HG03064 (cell line): ENCODE measurements around the gene TSPAN31.
A peak's percentile ranks its signal among the peaks of the same experiment; 100 is the strongest.
"Not testable (repeated sequence)": the region's sequence is repeated elsewhere in the genome, so short reads cannot be mapped to it uniquely, and the experiment has no call there.

Source experiments
- ATAC-seq: cut with Tn5 transposase; IDR thresholded peaks from one replicate; pipeline ENCODE4 v1.9.1; 2021; ENCODE audit warnings: low read depth; ENCODE audit not compliant: unreplicated experiment

The TSPAN31 gene

DNA sequence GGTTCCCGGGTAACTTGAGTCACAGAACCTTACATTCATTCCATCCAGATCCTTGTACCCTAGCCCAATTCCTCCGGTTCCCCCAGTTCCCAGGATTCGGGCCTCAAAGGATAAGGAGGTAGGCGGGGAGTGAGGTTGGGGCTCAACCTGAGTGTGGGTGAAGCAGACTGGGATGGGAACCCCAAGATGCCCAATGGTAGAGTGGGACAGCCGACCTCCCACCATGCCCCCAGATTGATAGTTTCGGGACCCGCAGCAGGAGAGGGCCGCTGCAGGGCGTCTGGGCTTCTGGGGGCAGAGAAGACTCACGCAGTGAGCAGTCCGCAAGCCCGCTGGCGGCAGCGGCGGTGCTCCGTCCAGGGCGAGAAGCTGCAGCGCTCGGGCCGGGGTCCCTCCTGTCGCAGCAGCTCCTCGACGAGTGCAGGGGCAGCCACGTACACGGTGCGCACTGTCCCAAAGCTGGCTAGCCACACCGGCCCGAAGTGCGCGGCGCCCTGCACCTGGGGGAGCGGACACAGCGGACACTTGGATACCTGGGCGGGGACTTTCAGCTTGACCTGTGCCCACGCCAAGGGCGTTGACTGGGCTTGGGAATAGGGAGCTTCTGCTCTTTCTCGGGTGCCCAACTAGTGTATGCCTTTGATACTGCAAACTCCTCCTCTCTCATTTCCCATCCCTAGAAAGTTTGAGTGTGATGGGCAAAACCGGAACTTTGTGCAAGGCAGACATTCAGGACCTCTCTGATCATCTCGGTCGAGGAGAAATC is 21.0 kb downstream of the TSPAN31 start:
- no peak for ATAC-seq

DNA sequence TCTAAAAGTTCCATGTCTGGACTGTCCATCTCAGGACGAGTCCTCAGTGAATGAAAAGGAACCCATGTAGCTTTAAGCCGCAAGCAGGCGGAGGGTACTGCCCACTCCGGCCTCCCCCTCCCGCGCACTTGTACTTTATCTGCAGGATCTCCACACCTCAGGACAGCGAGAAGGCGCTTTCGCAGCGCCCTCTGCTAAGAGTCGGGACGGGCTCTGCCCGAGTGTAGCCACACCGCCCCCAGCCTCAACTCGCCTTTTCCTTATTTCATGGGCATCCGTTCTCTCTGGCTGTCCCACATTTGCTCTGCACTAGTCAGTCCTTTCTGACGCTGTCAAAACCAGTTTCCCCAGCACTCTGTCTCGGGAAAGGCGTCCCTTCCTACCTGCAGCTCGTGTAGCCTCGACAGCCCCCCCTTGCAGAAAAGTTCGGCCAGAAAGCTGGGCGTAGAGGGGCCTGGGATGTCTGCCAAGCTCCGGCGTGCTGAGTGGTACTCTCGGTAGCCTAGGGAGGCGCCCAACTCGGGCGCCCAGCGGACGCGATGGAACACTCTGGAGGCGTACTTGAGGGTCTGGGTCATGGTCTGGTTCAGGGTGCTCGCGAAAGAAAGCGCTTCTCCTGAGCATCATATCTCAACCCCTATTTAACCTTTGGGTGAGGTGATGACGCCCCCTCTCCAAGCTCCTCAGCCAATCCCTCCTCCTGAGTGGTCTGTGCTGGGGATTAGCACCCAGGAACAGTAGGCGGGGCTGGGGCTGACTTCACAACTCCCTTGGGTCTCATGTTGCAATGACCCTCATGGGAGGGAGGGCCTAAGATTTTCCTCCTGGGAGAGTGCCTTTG is 21.8 kb downstream of the TSPAN31 start, which contains the start of gene CYP27B1:
Gene CYP27B1 (minus strand): TSS at position 615 of the 841 bp plus-strand sequence. CDS start 37 bp downstream, at position 578.
- no peak for ATAC-seq

DNA sequence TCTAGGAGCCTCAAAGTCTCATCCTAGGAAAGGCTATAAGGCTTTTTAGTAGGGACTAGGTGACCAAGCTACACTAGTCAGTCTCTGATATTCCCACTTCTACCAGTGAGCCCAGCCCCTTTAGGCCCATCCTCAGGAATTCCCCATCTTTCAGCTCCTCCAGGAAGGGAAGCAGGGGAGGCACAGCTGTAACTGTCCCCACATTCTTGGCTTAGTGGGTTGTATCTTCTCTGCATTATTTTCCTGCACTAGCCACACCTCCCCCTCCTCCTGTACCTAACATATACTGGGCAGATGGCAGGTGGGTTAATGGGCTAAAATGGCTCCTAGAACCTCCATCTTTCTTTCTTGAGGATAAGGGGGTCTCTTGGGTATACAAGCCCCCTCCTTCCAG is 22.5 kb downstream of the TSPAN31 start:
- ATAC-seq = no peak

DNA sequence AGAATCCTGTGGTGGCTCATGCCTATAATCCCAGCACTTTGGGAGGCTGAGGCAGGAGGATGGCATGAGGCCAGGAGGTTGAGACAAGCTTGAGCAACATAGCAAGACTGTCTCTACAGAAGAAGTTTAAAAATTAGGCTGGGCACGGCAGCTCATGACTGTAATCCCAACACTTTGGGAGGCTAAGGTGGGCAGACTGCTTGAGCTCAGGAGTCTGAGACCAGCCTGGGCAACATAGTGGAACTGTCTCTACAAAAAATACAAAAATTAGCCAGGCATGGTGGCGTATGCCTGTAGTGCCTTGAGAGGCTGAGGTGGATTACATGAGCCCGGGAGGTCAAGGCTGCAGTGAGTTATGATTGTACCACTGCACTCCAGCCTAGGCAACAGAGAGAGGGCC is 23.0 kb downstream of the TSPAN31 start:
- ATAC-seq = no peak

DNA sequence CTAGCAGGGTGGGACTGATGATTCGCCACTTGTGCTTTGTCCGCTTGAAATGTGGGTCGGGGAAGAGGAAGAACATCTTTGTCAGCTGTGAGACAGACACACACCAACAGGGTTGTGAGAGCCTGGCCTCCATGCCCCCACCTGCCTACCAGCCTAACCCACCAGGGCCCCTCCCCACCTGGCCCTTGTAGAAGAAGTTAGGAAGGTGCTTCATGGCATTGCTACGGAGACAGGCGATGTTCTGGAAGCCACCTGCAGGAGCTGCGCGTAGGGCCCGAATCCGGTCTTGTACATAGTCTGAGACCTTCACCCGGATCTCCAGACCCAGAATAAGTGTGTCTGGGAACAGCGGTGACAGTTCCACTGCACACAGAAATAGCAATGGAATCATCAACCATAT is 24.8 kb downstream of the TSPAN31 start:
- no peak for ATAC-seq

DNA sequence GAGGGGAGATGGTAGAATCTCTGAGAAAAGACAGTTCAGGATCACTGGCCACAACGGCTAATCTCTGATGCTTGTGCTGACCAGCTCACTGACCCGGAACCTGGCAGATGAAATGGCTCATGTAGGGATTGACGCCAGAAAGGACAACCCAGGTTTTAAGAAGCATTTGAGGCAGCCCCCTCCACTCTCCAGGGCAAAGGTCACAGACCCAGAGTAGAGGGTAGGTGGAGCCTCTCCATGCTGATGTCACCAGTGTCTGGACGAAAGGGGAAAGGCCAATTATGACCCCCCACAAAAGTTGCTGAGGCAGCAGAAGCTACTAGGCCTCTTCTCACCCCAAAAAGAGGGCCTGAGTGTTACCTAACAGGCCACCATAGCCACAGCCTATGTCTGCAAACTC is 25.9 kb downstream of the TSPAN31 start:
- ATAC-seq = no peak

DNA sequence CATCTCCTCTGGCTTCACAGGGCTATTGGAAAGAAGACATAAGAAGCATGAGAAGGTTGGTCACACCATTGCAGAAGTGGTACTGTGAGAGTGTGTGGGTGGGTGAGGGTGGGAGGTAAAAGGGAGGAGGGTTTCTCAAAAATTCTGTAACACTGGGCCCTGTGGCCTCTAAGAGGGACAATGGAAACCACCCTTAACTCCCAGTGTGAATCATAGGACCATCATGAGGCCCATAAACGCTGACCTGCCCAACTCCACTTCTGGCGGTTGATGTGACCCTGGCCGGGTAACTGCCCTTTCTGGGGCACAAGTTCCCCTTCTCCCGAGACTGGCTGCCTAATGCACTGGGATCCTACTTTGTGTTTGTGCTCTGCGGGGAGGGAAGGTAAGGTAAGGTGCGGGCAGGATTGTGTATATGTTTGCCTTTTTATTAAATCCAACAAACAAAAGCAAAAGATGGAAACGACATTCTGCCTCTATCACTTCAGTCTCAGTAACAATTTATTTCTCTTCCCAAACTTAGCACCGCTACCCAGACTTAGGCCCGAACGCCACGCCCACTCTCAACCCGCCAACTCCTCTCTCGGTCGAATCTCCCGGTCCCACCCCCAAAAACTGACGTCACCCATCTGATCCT is 26.5 kb downstream of the TSPAN31 start:
- ATAC-seq = peak; percentile 68

DNA sequence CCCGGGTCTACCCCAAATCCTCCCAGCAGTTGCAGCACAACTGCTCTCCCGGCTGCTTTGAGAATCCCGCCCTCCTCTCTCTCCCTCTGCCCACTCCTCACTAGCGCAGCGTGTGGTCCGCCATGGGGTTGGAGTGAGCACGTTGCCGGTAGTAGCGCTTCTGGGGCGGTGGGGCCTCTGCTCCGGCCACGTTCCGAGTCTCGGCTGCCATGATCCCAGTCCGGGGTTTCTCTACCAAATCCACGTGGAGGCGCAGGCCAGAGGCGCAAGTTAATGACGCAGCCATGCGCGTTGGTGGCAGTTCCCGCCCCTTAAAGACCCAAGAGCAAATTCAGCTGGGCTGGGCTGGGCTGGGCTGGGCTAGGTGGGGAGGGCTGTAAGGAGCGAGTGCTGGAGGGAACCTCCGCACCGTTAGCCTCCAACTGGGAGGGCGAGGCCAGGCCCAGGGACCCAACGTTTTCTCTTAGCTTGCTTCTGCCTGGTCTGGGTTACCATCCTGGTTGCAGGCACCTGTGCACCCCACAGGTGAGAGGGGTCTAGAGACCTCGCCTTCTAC is 27.1 kb downstream of the TSPAN31 start, which contains the start of gene METTL1:
Gene METTL1 (minus strand): TSS at position 233 of the 556 bp plus-strand sequence. CDS start 22 bp downstream, at position 211.
- peak; percentile 83 for ATAC-seq

DNA sequence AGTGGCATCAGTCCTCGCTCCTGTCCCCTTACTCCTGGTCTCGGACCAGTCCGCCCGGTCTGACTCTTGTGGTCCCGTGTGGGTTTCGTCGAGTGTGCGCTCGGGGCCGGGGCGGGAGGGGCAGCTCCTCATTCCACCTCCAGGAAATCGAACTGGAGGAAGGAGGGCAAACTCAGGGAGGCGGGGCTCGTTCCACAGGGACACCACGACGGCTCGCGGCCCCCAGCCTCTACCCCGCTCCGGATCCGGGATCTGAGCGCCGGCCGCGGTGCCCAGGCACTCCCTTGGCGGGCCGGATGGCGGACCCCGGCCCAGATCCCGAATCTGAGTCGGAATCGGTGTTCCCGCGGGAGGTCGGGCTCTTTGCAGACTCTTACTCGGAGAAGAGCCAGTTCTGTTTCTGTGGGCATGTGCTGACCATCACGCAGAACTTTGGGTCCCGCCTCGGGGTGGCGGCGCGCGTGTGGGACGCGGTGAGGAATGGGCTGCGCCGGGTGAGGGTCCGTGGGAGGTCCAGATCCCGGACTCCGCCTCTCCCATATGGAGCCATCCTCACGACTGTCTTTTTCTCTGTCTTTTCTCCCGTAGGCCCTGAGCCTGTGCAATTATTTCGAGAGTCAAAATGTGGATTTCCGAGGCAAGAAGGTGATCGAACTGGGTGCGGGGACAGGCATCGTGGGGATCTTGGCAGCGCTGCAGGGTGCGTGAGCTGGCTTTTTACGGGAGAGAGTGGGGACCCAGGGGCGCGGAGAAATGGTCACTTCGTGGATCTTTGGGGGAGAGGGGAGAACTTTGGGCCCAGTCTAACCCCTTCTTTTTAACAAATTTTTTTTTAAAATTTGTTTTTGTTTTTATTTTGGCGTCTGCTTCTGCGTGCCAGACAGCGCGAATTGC is 27.8 kb downstream of the TSPAN31 start, which contains the start of gene EEF1AKMT3:
Gene EEF1AKMT3 (plus strand): TSS at position 186 of the 894 bp plus-strand sequence. CDS start 111 bp downstream, at position 297.
- peak; percentile 10 for ATAC-seq

DNA sequence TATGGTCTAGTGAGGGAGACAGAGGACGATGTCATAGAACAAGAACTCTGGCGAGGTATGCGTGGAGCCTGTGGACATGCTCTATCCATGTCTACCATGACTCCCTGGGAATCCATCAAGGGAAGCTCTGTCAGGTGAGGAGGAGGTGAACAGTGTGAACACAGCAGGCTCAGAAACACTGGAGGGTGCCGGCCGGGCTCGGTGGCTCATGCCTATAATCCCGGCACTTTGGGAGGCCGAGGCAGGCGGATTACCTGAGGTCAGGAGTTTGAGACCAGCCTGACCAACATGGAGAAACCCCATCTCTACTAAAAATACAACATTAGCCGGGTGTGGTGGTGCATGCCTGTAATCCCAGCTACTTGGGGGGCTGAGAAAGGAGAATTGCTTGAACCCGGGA is 29.8 kb downstream of the TSPAN31 start:
- not testable (repeated sequence) for ATAC-seq

DNA sequence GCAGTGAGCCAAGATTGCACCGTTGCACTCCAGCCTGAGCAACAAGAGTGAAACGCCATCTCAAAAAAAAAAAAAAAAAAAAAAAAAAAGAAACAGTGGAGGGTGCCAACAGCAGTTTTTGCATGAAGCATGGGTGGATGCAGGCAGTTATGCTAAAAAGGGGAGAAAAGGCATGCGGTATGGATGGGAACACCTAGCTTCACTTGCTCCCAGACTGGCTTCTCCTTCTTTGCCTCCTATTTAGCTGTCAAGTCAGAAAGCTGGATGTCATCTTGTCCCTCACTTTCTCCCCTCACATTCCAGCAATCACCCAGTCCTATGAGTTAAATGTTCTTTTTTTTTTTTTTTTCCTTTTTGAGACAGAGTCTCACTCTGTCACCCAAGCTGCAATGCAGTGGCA is 30.2 kb downstream of the TSPAN31 start:
- ATAC-seq = no peak

DNA sequence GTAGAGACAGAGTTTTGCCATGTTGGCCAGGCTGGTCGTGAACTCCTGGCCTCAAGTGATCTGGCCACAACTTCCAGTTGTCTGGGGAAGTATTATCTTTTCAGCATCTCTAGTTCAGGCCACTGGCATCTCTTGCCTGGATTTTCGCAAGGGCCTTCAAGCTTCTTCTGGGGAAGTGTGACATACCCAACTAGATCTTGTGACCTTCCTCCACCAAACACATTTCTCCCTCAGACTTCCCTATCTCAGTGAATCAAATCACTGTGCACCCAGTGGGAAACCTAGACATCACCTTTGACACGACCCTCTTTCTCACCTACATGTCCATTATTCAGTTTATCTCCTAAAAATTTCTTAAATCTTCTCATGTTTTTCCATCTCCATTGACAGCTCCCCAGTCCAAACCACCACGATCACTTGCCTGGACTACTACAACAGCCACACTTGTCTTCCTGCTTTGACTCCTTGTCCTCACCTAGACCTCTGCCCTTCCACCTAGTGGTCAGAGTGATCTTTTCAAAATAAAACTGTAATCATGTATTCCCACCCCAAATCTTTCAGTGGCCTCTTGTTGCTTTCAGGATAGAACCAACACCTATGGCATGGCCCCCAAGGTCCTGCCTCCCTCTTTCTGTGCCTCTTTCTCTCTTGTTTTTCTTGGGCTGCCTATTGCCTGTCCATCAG is 30.9 kb downstream of the TSPAN31 start:
- no peak for ATAC-seq

DNA sequence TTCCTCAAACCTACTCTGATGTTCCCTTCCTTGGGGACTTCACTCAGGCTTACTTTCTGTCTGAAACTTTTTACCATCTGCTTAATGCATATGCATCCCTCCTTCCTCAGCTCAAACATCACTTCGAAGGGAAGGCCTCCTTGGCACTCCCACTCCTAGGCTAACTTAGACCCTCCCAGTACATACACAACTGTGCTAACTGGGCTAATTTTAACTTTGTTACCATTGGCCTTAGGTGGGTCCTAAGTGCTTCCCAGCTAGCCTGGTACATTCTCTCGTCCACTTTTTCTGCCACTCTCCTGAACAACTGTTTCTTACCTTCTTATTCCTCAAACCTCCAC is 31.4 kb downstream of the TSPAN31 start:
- no peak for ATAC-seq

DNA sequence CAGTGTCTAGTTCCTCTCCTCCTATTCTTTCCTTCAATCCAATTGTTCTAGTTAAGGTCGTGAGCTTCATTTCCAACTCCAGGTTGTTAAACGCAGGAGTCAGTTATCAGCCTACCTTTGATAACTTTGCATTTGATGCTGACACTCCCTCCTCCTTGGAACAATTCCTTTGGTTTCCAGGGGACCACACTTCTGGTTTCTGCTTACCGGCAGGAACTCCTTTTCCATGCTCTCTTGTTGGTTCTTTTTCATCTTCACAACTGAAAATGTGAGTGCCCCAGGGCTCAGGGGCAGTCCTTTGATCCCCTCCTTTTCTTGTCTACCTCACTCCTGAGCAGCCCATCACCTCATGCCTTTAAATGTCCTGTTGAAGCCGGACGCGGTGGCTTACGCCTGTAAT is 32.5 kb downstream of the TSPAN31 start:
- ATAC-seq = no peak

DNA sequence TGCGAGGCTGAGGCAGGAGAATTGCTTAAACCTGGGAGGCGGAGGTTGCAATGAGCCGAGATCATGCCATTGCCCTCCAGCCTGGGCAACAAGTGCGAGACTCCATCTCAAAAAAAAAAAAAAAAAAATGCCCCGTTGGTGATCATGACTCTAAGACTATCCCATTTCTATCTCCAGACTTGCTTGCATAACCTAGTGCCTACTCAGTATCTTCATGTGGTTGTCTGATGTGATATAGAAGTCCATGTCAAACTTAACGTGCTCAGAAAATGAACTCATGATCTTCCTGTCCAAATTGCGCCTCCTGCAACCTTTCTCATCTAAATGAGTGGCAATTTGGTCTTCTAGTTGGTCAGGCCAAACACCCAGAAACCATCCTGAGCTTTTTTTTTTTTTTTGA is 33.1 kb downstream of the TSPAN31 start:
- ATAC-seq = no peak

DNA sequence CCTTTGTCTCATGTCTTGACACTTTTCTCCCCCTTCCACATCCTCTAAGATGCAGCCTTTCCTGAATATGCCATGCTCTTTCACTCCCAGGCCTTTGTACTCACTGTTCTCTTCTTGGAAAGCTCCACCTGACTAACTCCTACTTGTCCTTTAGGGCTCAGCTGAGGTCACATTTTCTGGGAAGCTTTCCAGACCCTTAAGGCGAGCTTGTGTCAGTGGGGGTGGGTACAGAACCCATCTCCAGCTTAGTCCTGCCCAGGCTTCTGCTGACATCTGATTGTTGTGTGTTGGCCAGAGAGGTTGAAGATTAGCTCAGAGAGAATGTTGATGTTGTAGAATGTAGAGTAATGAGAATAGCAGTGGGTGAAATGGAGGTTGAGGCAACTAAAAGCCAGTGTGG is 34.9 kb downstream of the TSPAN31 start:
- no peak for ATAC-seq

DNA sequence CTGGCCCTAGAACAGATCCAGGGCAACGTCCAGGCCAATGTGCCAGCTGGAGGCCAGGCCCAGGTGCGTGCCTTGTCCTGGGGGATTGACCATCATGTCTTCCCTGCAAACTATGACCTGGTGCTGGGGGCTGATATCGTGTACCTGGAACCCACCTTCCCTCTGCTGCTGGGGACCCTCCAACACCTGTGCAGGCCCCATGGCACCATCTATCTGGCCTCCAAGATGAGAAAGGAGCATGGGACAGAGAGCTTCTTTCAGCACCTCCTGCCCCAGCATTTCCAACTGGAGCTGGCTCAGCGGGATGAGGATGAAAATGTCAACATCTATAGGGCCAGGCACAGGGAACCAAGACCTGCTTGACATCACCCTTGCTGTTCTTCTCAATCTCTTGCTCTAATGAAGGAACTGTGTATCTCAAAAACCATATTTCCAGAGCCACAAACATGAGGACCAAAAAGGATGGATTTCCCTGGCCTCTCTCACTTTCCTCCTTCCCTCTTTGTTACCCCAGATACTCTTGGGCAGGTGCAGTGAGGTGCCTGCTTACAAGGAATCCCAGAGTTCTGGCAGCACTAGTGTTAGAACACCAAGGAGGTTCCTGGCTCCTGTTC is 35.6 kb downstream of the TSPAN31 start:
- no peak for ATAC-seq

DNA sequence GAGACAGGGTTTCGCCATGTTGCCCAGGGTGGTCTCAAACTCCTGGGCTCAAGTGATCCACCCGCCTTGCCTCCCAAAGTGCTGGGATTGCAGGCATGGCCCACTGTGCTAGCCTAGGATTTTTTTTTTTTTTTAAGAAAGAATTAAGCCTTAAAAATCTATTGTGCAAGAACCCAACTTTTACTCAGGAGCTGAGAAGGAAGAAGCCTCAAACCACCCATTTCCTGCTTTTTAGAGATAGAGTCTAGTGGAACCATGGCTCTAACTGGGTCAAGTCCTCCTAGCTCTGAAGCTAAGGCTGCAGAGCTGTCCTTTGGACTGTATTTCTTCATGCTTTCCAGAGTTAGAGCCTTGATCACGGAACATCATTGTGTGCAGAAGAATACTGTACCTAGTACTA is 36.4 kb downstream of the TSPAN31 start:
- no peak for ATAC-seq

DNA sequence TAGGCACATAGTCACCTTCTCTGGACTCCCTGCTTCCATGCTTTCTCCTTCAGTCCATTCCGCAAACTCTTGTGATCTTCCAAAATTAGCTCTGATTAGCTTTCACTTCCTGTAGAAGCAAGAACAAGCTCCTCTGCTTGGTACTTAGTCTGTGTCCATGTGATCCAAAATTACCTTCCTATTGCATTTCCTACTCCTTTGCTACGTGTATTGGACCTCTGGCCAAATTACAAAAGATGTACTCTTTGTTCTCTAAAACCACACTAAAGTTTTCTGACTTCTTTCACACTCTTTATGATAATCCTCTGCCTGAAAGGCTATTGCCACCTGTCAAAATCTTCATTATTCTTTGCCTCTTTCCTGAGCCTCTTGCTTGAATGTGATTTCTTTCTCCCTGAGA is 37.0 kb downstream of the TSPAN31 start:
- ATAC-seq = no peak
